DMS79 treated with DMSO at 0.1 percent for 48 hours (cell line): ENCODE measurements around the gene STYXL1.

Experiments
- DNase-seq: peaks from one replicate; lab custom pipeline; 2025; lab: John Stamatoyannopoulos, UW

STYXL1 gene

GRCh38 chr7:75955331-75955955, 92.4 kb downstream of the STYXL1 start:
- no peak for DNase-seq

GRCh38 chr7:75953931-75954330, 93.9 kb downstream of the STYXL1 start:
- no peak for DNase-seq

- no peak for DNase-seq
Observed at GRCh38 chr7:75953431-75953830, 94.4 kb downstream of the STYXL1 start.

- DNase-seq: no peak
Observed at GRCh38 chr7:75951506-75951905, 96.3 kb downstream of the STYXL1 start.

- no peak for DNase-seq
Observed at GRCh38 chr7:75950111-75950681, 97.6 kb downstream of the STYXL1 start.

- no peak for DNase-seq
Observed at GRCh38 chr7:75948179-75948578, 99.6 kb downstream of the STYXL1 start.
